Progenitor cell of endocrine pancreas (in vitro differentiated cells): ENCODE measurements around the gene KY. TPM values are rescaled to one million over a fixed set of nuclear protein-coding genes. Genes with fewer than 3 reads are reported as not detected.

Experiments
- DNase-seq: peaks from one replicate; pipeline ENCODE4 v3.0.0; 2021; ENCODE audit warnings: low spot score; ENCODE audit not compliant: unreplicated experiment
- H3K27ac Mint-ChIP-seq: 2 replicates; pipeline ENCODE4 v1.8.0; 2021; ENCODE audit warnings: mild to moderate bottlenecking, moderate library complexity, mixed read lengths
- H3K27me3 Mint-ChIP-seq: 2 replicates; pipeline ENCODE4 v1.8.0; 2021; ENCODE audit warnings: mixed read lengths
- H3K36me3 Mint-ChIP-seq: 2 replicates; pipeline ENCODE4 v1.8.0; 2022; ENCODE audit warnings: mixed read lengths; ENCODE audit not compliant: insufficient read depth
- H3K4me1 Mint-ChIP-seq: 2 replicates; pipeline ENCODE4 v1.8.0; 2021; ENCODE audit warnings: low read depth, mixed read lengths
- H3K4me3 Mint-ChIP-seq: 2 replicates; pipeline ENCODE4 v1.8.0; 2021; ENCODE audit warnings: low read depth, mild to moderate bottlenecking, moderate library complexity, mixed read lengths
- H3K9me3 Mint-ChIP-seq: 2 replicates; pipeline ENCODE4 v1.8.0; 2021; ENCODE audit warnings: low read depth, mixed read lengths
- CTCF ChIP-seq: fragments of 200-600 bp; sonication (generic); IDR thresholded peaks from one replicate; pipeline ENCODE4 v1.5.0; 2021; ENCODE audit warnings: antibody characterized with exemption, mild to moderate bottlenecking; ENCODE audit not compliant: unreplicated experiment
- total RNA-seq: library from RNA; stranded (reverse); gene quantifications from 2 replicates; pipeline ENCODE4 v1.2.1, GENCODE V29; 2021

Gene KY
- total RNA-seq, 1 donor from 2014 or later = not detected

GRCh38 chr3:134563601-134564000, 87.2 kb downstream of the KY start:
- Mint-ChIP-seq H3K27ac (no peak overlapping the region), H3K27me3 (no peaks in the 10 kb centered on the region), H3K4me3 (no peak overlapping the region), H3K9me3 (peaks cover 2% of the 10 kb centered on the region), H3K36me3 (peaks cover 16% of the 10 kb centered on the region), H3K4me1 (peaks cover 1% of the 10 kb centered on the region)
- no peak for DNase-seq
- no peak for TF ChIP-seq CTCF

- Mint-ChIP-seq H3K27me3 (no peaks in the 10 kb centered on the region), H3K27ac (no peak overlapping the region)
- DNase-seq = no peak
These were observed 88.8 kb downstream of the KY start for GRCh38 chr3:134562055-134562454.

GRCh38 chr3:134559591-134559990, 91.2 kb downstream of the KY start:
- Mint-ChIP-seq H3K4me3 (no peak overlapping the region), H3K27me3 (no peaks in the 10 kb centered on the region), H3K4me1 (peaks cover 3% of the 10 kb centered on the region), H3K9me3 (no peaks in the 10 kb centered on the region), H3K27ac (no peak overlapping the region), H3K36me3 (peaks cover 14% of the 10 kb centered on the region)
- DNase-seq = no peak
- TF ChIP-seq CTCF = no peak

More at GRCh38 chr3:134562055-134562454, 88.8 kb downstream of the KY start:
- H3K9me3 Mint-ChIP-seq = no peaks in the 10 kb centered on the region
- H3K36me3 Mint-ChIP-seq = peaks cover 14% of the 10 kb centered on the region
- peaks cover 3% of the 10 kb centered on the region for H3K4me1 Mint-ChIP-seq
- no peak for TF ChIP-seq CTCF
- H3K4me3 Mint-ChIP-seq = no peak overlapping the region

Other genes starting within 250 kb of the KY start
- gene ANAPC13, start 165.0 kb downstream of the KY start, total RNA-seq = 63.9 and 67.0 TPM in 2 replicates
- gene CEP63, start 165.0 kb downstream of the KY start, total RNA-seq = 24.7 and 25.7 TPM in 2 replicates
- gene EPHB1, start 144.2 kb upstream of the KY start, total RNA-seq = 1.8 and 2.2 TPM in 2 replicates